Activated B cell treated with CpG ODN at 0.5 μM for 24 hours (primary cell): Measurements from ENCODE around the gene SNX32. TPM values are rescaled to one million over a fixed set of nuclear protein-coding genes. Genes with fewer than 3 reads are reported as not detected.

Experiments
- ATAC-seq: fragments of 200-7000 bp; cut with Tn5 transposase; one replicate; pipeline ENCODE4 v1.10.0; 2021; ENCODE audit warnings: low read depth, mild to moderate bottlenecking, moderate library complexity
- CTCF ChIA-PET: fragments of 350-600 bp; sonication (Branson Sonifier 250); formaldehyde crosslinking; loops from one replicate; lab custom pipeline; 2021; ENCODE audit warnings: antibody characterized with exemption; lab: Charles Lee
- POLR2A ChIA-PET: fragments of 350-600 bp; sonication (Branson Sonifier 250); formaldehyde crosslinking; loops from one replicate; lab custom pipeline; 2021; ENCODE audit warnings: antibody characterized with exemption; lab: Charles Lee
- DNase-seq: peaks from one replicate; pipeline ENCODE4 v3.0.0; 2022
- H3K27ac Mint-ChIP-seq: one replicate; pipeline ENCODE4 v1.8.0; 2020; ENCODE audit warnings: mixed read lengths
- H3K27me3 Mint-ChIP-seq: one replicate; pipeline ENCODE4 v1.8.0; 2021; ENCODE audit warnings: mixed read lengths
- H3K36me3 Mint-ChIP-seq: one replicate; pipeline ENCODE4 v1.8.0; 2021; ENCODE audit warnings: low read depth, mixed read lengths
- H3K4me1 Mint-ChIP-seq: one replicate; pipeline ENCODE4 v1.8.0; 2021; ENCODE audit warnings: mixed read lengths
- H3K4me3 Mint-ChIP-seq: one replicate; pipeline ENCODE4 v1.8.0; 2020; ENCODE audit warnings: mild to moderate bottlenecking, mixed read lengths
- H3K9me3 Mint-ChIP-seq: one replicate; pipeline ENCODE4 v1.8.0; 2020; ENCODE audit warnings: mixed read lengths
- intact Hi-C: fragments of 100-400 bp; cut with micrococcal nuclease; formaldehyde crosslinking; loops from one replicate; pipeline ENCODE4 v1.15.1; 2024
- total RNA-seq: library from RNA; stranded (reverse); gene quantifications from 2 replicates; pipeline ENCODE4 v1.2.3, GENCODE V29; 2022
- TF ChIP-seq, protein P1 (sequence below): fragments of 200-600 bp; IDR thresholded peaks from one replicate; pipeline ENCODE4 v1.8.0; 2022; ENCODE audit warnings: antibody characterized with exemption, mild to moderate bottlenecking

SNX32 gene
- total RNA-seq, 1 donor from 2014 or later: 1.0 TPM

DNA sequence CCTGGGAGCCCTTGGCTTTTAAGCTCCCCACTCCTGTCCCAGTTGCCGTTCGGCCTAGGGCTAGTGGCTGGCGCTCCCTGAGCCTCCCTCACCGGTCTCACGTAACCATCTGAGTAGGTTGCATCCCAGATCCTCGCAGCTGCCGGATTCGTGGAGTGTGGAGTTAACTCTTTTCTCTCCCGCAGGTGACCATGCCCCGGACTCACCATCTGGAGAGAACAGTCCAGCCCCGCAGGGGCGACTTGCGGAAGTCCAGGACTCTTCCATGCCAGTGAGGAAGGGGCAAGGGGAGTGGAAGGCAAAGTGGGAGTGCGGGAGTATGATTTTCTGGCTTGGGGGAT, 27.4 kb downstream of the SNX32 start:
- ChIA-PET POLR2A (interaction anchor here (0.5 to 7.1 kb wide), 13 partner anchors 9 to 362 kb away, joined by 3 to 340 read pairs (median 26); partner anchors contain the start of genes BANF1, CCDC85B, EFEMP2 and EIF1AD), CTCF (interaction anchor here (1.2 to 4.3 kb wide), 3 partner anchors 24 to 750 kb away, joined by 3 to 63 read pairs (median 51); partner anchors contain the start of genes CCDC85B, FIBP and TM7SF2)
- Mint-ChIP-seq H3K36me3 (peaks cover 55% of the 10 kb centered on the region), H3K9me3 (no peaks in the 10 kb centered on the region), H3K4me1 (peaks cover 38% of the 10 kb centered on the region), H3K4me3 (peak overlapping the region; percentile 99), H3K27me3 (no peaks in the 10 kb centered on the region), H3K27ac (peak overlapping the region; percentile 98)
- intact Hi-C loops: no loop called here
- TF ChIP-seq, protein P1, sequence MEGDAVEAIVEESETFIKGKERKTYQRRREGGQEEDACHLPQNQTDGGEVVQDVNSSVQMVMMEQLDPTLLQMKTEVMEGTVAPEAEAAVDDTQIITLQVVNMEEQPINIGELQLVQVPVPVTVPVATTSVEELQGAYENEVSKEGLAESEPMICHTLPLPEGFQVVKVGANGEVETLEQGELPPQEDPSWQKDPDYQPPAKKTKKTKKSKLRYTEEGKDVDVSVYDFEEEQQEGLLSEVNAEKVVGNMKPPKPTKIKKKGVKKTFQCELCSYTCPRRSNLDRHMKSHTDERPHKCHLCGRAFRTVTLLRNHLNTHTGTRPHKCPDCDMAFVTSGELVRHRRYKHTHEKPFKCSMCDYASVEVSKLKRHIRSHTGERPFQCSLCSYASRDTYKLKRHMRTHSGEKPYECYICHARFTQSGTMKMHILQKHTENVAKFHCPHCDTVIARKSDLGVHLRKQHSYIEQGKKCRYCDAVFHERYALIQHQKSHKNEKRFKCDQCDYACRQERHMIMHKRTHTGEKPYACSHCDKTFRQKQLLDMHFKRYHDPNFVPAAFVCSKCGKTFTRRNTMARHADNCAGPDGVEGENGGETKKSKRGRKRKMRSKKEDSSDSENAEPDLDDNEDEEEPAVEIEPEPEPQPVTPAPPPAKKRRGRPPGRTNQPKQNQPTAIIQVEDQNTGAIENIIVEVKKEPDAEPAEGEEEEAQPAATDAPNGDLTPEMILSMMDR: no peak
- no peak for ATAC-seq
- DNase-seq: no peak

DNA sequence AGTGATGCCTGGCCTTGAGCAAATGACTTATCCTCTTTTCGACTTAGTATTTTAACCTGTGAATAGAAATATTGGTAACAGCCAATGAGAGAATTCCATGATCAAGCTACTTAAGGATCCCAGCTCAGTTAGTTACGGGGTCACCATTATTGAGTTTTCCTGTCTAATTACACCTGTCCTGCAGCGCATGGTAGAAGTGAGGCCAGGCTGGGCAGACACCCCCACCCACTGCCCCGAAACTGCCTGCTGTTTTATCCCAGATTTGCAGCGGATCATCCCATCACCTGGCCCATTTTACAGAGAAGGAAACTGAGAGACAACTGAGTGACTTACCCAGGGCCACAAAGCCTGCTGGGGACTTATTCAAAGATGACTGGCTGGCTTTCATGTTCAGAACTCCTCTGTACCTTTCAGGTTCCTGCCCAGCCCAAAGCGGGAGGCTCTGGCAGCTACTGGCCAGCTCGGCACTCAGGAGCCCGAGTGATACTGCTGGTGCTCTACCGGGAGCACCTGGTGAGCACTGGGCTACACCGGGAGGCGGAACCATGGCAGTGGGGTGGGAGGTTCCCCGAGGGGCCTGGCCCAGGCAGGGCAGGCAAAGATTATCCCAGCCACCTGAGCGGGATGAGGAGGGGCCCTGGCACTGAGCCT, 27.9 kb downstream of the SNX32 start:
- no peak overlapping the region for H3K27ac Mint-ChIP-seq
- no peaks in the 10 kb centered on the region for H3K9me3 Mint-ChIP-seq
- CTCF ChIA-PET: interaction anchor here (1.2 to 4.3 kb wide), 3 partner anchors 24 to 750 kb away, joined by 3 to 63 read pairs (median 51); partner anchors contain the start of genes CCDC85B, FIBP and TM7SF2

DNA sequence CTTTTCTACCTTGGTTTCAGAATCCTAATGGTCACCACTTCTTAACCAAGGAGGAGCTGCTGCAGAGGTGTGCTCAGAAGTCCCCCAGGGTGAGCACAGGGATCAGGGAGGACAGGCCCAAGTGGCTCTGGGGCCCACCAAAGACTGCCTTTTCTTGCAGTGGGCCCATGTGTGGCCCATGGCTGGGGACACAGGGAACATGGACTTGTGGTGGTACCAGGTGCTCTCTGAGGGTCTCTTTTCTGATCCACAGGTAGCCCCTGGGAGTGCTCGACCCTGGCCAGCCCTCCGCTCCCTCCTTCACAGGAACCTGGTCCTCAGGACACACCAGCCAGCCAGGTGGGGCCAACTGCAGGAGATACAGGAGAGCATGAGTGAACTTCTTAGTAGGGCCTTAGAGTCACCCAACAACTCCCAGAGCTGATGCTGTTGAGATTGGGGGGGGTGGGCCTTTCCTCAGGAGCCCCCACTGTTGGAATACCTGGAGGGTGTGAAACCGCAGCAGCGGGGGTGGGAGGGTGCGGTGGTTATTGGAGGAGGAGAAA, 28.5 kb downstream of the SNX32 start:
- intact Hi-C loops: no loop called here
- TF ChIP-seq, protein P1: no peak
- Mint-ChIP-seq H3K27me3 (no peaks in the 10 kb centered on the region), H3K9me3 (no peaks in the 10 kb centered on the region), H3K4me3 (no peak overlapping the region), H3K36me3 (peaks cover 55% of the 10 kb centered on the region), H3K27ac (no peak overlapping the region), H3K4me1 (peaks cover 30% of the 10 kb centered on the region)
- ATAC-seq (no peak), DNase-seq (no peak)
- CTCF ChIA-PET: interaction anchor here (4.2 kb wide), 1 partner anchor 23 kb away, joined by 51 read pairs; no protein-coding TSS in a partner anchor
- POLR2A ChIA-PET: interaction anchor here (0.6 to 7.1 kb wide), 4 partner anchors 8 to 506 kb away, joined by 3 to 340 read pairs (median 58); partner anchors contain the start of genes BANF1, CCDC85B, EFEMP2 and EIF1AD

More for the DNA sequence above, 27.9 kb downstream of the SNX32 start:
- intact Hi-C loops: no loop called here
- POLR2A ChIA-PET: interaction anchor here (0.6 to 7.1 kb wide), 7 partner anchors 8 to 506 kb away, joined by 3 to 340 read pairs (median 20); partner anchors contain the start of genes BANF1, CCDC85B, EFEMP2 and EIF1AD
- TF ChIP-seq, protein P1: no peak
- Mint-ChIP-seq H3K27me3 (no peaks in the 10 kb centered on the region), H3K4me1 (peaks cover 33% of the 10 kb centered on the region), H3K36me3 (peaks cover 53% of the 10 kb centered on the region), H3K4me3 (peak overlapping the region; percentile 99)
- DNase-seq (peak; percentile 14), ATAC-seq (no peak)

DNA sequence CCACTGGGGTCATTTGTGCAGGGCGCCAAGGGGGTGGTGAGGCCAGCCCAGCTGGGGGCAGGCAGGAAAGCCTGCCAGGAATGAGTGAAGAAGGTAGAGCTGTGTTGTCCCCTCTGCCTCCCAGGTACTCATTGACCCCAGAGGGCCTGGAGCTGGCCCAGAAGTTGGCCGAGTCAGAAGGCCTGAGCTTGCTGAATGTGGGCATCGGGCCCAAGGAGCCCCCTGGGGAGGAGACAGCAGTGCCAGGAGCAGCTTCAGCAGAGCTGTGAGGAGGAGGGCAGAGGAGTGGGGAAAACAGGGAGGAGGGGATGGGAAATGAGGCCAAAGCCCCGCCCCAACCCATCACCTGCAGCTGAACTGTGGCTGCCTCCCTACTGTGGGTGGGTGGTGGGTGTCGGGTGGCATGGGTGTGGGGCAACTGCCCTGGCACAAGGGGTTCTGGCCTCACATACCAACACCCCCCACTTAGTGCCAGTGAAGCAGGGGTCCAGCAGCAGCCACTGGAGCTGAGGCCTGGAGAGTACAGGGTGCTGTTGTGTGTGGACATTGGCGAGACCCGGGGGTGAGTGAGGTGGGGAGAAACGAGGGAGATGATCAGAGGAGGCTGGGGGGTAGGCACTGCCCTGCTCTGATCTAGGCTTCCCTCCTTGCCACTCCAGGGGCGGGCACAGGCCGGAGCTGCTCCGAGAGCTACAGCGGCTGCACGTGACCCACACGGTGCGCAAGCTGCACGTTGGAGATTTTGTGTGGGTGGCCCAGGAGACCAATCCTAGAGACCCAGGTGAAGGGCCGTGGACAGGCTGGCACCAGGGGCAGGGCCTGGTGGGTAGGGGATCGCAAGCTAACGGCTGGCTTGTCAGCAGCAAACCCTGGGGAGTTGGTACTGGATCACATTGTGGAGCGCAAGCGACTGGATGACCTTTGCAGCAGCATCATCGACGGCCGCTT, 29.5 kb downstream of the SNX32 start:
- DNase-seq (no peak), ATAC-seq (no peak)
- H3K4me1 Mint-ChIP-seq: peaks cover 30% of the 10 kb centered on the region
- ChIA-PET CTCF (interaction anchor here (1.0 kb wide), 1 partner anchor 8 kb away, joined by 3 read pairs; no protein-coding TSS in a partner anchor), POLR2A (interaction anchor here (7.1 kb wide), 1 partner anchor 26 kb away, joined by 340 read pairs; the partner anchor contains the start of genes CCDC85B and FIBP)
- H3K36me3 Mint-ChIP-seq: peaks cover 56% of the 10 kb centered on the region
- no peaks in the 10 kb centered on the region for H3K9me3 Mint-ChIP-seq
- no peak overlapping the region for H3K27ac Mint-ChIP-seq
- H3K4me3 Mint-ChIP-seq: no peak overlapping the region
- H3K27me3 Mint-ChIP-seq: no peaks in the 10 kb centered on the region
- intact Hi-C loops: no loop called here
- TF ChIP-seq, protein P1: no peak
